Keratinocyte (primary cell): ENCODE results near the gene SPAG6. TPM values are rescaled to one million over a fixed set of nuclear protein-coding genes. Genes with fewer than 3 reads are reported as not detected.

Source experiments
- DNase-seq: peaks from one replicate; pipeline ENCODE4 v3.0.0-alpha.2; 2011; ENCODE audit warnings: low read depth, missing footprints, low spot score
- FAIRE-seq: peaks from 2 replicates; lab custom pipeline; 2011; peaks lifted over from hg19 to GRCh38; lab: Jason Lieb, UNC
- H2AFZ ChIP-seq: 2 replicates; pipeline ENCODE4 v1.6.0; 2012; ENCODE audit warnings: low read length, control low read depth, inconsistent platforms; ENCODE audit not compliant: control insufficient read depth
- H3K27ac ChIP-seq: 2 replicates; pipeline ENCODE4 v1.5.1; 2011; ENCODE audit warnings: low read length; ENCODE audit not compliant: control insufficient read depth, insufficient read depth
- H3K27me3 ChIP-seq: 3 replicates; pipeline ENCODE4 v1.6.0; 2011; ENCODE audit warnings: low read length; ENCODE audit not compliant: control insufficient read depth, insufficient read depth; ENCODE audit errors: extremely low read depth
- H3K36me3 ChIP-seq, 2 experiments: 2 replicates in 1 of 2; 3 replicates in 1 of 2; pipeline ENCODE4 v1.5.1; 2011; ENCODE audit warnings: low read length in 2 of 2, mild to moderate bottlenecking in 1 of 2; ENCODE audit not compliant: control insufficient read depth in 2 of 2, insufficient read depth in 2 of 2; ENCODE audit errors: extremely low read depth in 1 of 2
- H3K4me1 ChIP-seq: 3 replicates; pipeline ENCODE4 v1.5.1; 2011; ENCODE audit warnings: low read length; ENCODE audit not compliant: control insufficient read depth, insufficient read depth; ENCODE audit errors: extremely low read depth
- H3K4me2 ChIP-seq: 3 replicates; pipeline ENCODE4 v1.6.0; 2011; ENCODE audit warnings: low read depth, low read length; ENCODE audit not compliant: control insufficient read depth, insufficient read depth; ENCODE audit errors: extremely low read depth
- H3K4me3 ChIP-seq, 3 experiments: fragments of 200-600 bp in 1 of 3; sonication (generic) in 1 of 3; 2 replicates in 2 of 3; 3 replicates in 1 of 3; pipeline ENCODE4 v1.5.1; 2011 to 2016; ENCODE audit warnings: low read length in 3 of 3, mild to moderate bottlenecking in 3 of 3, control low read depth in 2 of 3, inconsistent platforms in 1 of 3, low read depth in 1 of 3, mixed read lengths in 1 of 3, mixed run types in 1 of 3, moderate library complexity in 1 of 3; ENCODE audit not compliant: control insufficient read depth in 2 of 3, insufficient read depth in 2 of 3; ENCODE audit errors: extremely low read depth in 1 of 3
- H3K79me2 ChIP-seq: 2 replicates; pipeline ENCODE4 v1.6.0; 2012; ENCODE audit warnings: low read length; ENCODE audit not compliant: control insufficient read depth, insufficient read depth
- H3K9ac ChIP-seq: 3 replicates; pipeline ENCODE4 v1.6.0; 2011; ENCODE audit warnings: low read length; ENCODE audit not compliant: control insufficient read depth, insufficient read depth; ENCODE audit errors: extremely low read depth
- H3K9me1 ChIP-seq: 3 replicates; pipeline ENCODE4 v1.6.0; 2011; ENCODE audit warnings: low read length; ENCODE audit not compliant: control insufficient read depth, insufficient read depth; ENCODE audit errors: extremely low read depth
- H3K9me3 ChIP-seq: 2 replicates; pipeline ENCODE4 v1.5.1; 2012; ENCODE audit warnings: low read depth, low read length; ENCODE audit not compliant: control insufficient read depth
- H4K20me1 ChIP-seq: 3 replicates; pipeline ENCODE4 v1.6.0; 2011; ENCODE audit warnings: low read length; ENCODE audit not compliant: control insufficient read depth, insufficient read depth; ENCODE audit errors: extremely low read depth
- CTCF ChIP-seq, 3 experiments: IDR thresholded peaks in 1 of 3; conservative IDR thresholded peaks in 1 of 3; optimal IDR thresholded peaks in 1 of 3; 2 replicates in 2 of 3; 3 replicates in 1 of 3; pipeline versions ENCODE3 to v1.5.1; 2011; ENCODE audit warnings: low read length in 3 of 3, mild to moderate bottlenecking in 3 of 3, moderate library complexity in 2 of 3, control low read depth in 1 of 3, inconsistent platforms in 1 of 3; ENCODE audit not compliant: insufficient read depth in 2 of 3; ENCODE audit errors: extremely low read depth in 1 of 3
- EZH2 ChIP-seq: IDR thresholded peaks from one replicate; pipeline ENCODE4 v1.6.1; 2012; ENCODE audit warnings: inconsistent platforms, mild to moderate bottlenecking, low read length, moderate library complexity
- dilution Hi-C: fragments of 300-500 bp; cut with MboI; formaldehyde crosslinking; loops from one replicate; pipeline ENCODE4 v1.7.0; 2020; ENCODE audit warnings: low sequenced_read_pairs; ENCODE audit not compliant: extremely low pct_ligation_motif_present
- polyA plus RNA-seq, 5 experiments: library from polyadenylated mRNA; depleted of rRNA in 3 of 5; stranded (reverse) in 3 of 5; stranded (forward) in 1 of 5; unstranded in 1 of 5; fragments of >200 nt; gene quantifications; 1 replicate in 1 of 5; 2 replicates in 3 of 5; 3 replicates in 1 of 5; pipeline versions ENCODE4 v1.2.1 to v1.2.3, GENCODE V29; 2011 to 2012; ENCODE audit warnings: missing spikeins in 2 of 5, low read depth in 1 of 5, low replicate concordance in 1 of 5

Gene SPAG6
- polyA plus RNA-seq, 1 donor (not counting 4 experiments of a cell fraction or from before 2014, with no cell fraction given): not detected

- DNase-seq (no peak), FAIRE-seq (peak; percentile 86)
- Histone ChIP-seq H3K4me1 (peaks cover 44% of the 10 kb centered on the region), H2AFZ (peak overlapping the region; percentile 42), H3K4me3 (no peak overlapping the region), H3K27me3 (no peaks in the 10 kb centered on the region), H3K27ac (no peak overlapping the region), H3K9ac (no peak overlapping the region), H3K36me3 (no peaks in the 10 kb centered on the region), H3K9me3 (no peaks in the 10 kb centered on the region), H4K20me1 (no peaks in the 10 kb centered on the region), H3K9me1 (no peaks in the 10 kb centered on the region), H3K79me2 (no peaks in the 10 kb centered on the region), H3K4me2 (peak overlapping the region; percentile 36)
- dilution Hi-C loops: no loop called here
- TF ChIP-seq EZH2 (no peak), CTCF (optimal IDR thresholded peaks at IDR 0.05 in 1 of 3, IDR thresholded peaks at IDR 0.05 in 1 of 3, conservative IDR thresholded peaks at IDR 0.05 in 1 of 3; ENCODE audit: extremely low read depth in 1 of 3, insufficient read depth in 2 of 3, low read length in 3 of 3) (no peak)
Observed at GRCh38 chr10:22429981-22430421, 84.7 kb downstream of the SPAG6 start.

GRCh38 chr10:22433875-22434274 is 88.6 kb downstream of the SPAG6 start:
- Histone ChIP-seq H3K27ac (no peak overlapping the region), H3K4me2 (peak overlapping the region; percentile 17)
- dilution Hi-C loops: no loop called here

More at GRCh38 chr10:22433875-22434274, 88.6 kb downstream of the SPAG6 start:
- TF ChIP-seq EZH2: no peak
- no peak for TF ChIP-seq CTCF (optimal IDR thresholded peaks at IDR 0.05 in 1 of 3, IDR thresholded peaks at IDR 0.05 in 1 of 3, conservative IDR thresholded peaks at IDR 0.05 in 1 of 3; ENCODE audit: extremely low read depth in 1 of 3, insufficient read depth in 2 of 3, low read length in 3 of 3)
- Histone ChIP-seq H3K4me1 (peaks cover 25% of the 10 kb centered on the region), H3K9ac (no peak overlapping the region), H3K79me2 (no peaks in the 10 kb centered on the region), H3K4me3 (no peak overlapping the region), H3K36me3 (no peaks in the 10 kb centered on the region), H3K9me3 (no peaks in the 10 kb centered on the region), H3K27me3 (no peaks in the 10 kb centered on the region), H4K20me1 (no peaks in the 10 kb centered on the region), H2AFZ (no peak overlapping the region), H3K9me1 (no peaks in the 10 kb centered on the region)
- FAIRE-seq: peak; percentile 75
- DNase-seq: peak; percentile 66
